Colonic mucosa (tissue), 4 donors: Measurements from ENCODE around the gene COL1A1. TPM values are rescaled to one million over a fixed set of nuclear protein-coding genes. Genes with fewer than 3 reads are reported as not detected.

Source experiments
- DNase-seq: peaks from one replicate; pipeline ENCODE4 v3.0.0-alpha.2; 2020
- H3K27ac ChIP-seq: fragments of 200-600 bp; one replicate; pipeline ENCODE4 v1.8.0; 2021
- H3K27me3 ChIP-seq: fragments of 200-600 bp; one replicate; pipeline ENCODE4 v1.8.0; 2021
- H3K36me3 ChIP-seq: fragments of 200-600 bp; one replicate; pipeline ENCODE4 v1.8.0; 2021
- H3K4me1 ChIP-seq: fragments of 200-600 bp; one replicate; pipeline ENCODE4 v1.8.0; 2021; ENCODE audit warnings: mild to moderate bottlenecking
- H3K4me3 ChIP-seq: fragments of 200-600 bp; one replicate; pipeline ENCODE4 v1.8.0; 2021
- H3K9ac ChIP-seq, 2 donors: one replicate each; pipeline ENCODE4 v1.7.0; 2013; ENCODE audit warnings: control low read depth in 2 of 2, low read depth in 2 of 2, low read length in 2 of 2
- H3K9me3 ChIP-seq: fragments of 200-600 bp; one replicate; pipeline ENCODE4 v1.8.0; 2021
- intact Hi-C: fragments of 100-400 bp; cut with DNase I; formaldehyde crosslinking; loops from one replicate; pipeline ENCODE4 v1.14.1; 2022
- total RNA-seq, 2 donors: library from RNA; stranded (reverse); fragmentation: NEBNext Ultra II Directional in 1 of 2; extraction: Animal tissue kit (Norgen Biotek cat#: 25700) in 1 of 2; gene quantifications; one replicate each; pipeline ENCODE4 v1.2.1, GENCODE V29; 2021
- TF ChIP-seq, protein P1 (sequence below): fragments of 200-600 bp; IDR thresholded peaks from one replicate; pipeline ENCODE4 v1.8.0; 2022; ENCODE audit warnings: antibody characterized with exemption, mild to moderate bottlenecking
- donor health status: healthy.
- donor health status: DM: no; HTN: no; CAD: no.
- donor health status: DM: no; HTN: no; CAD: no.

The COL1A1 gene
- total RNA-seq, 2 donors from 2014 or later: 74.7 to 127 TPM

DNA sequence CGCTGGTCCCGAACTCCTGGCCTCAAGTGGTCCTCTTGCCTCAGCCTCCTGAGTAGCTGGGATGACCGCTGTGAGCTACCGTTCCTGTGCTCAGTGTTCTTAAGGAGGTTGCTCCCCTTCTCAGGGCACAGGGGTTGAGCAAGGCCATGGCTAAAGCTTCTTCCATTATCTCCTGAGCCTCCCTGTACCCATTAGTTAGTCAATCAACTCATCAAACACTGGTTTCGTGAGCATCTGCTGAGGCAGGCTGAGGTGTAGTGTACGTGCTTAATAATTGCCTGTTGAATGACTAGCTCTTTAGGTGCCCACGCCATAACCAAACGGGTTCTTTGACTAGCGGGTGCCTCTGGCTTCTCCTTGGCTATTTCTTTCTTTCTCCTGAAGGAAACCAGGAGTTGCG lies 24.0 kb downstream of the COL1A1 start:
- Histone ChIP-seq H3K27ac (peak overlapping the region; percentile 41), H3K9ac (no peak overlapping the region), H3K36me3 (no peaks in the 10 kb centered on the region), H3K27me3 (no peaks in the 10 kb centered on the region), H3K9me3 (no peaks in the 10 kb centered on the region), H3K4me3 (no peak overlapping the region), H3K4me1 (peaks cover 6% of the 10 kb centered on the region)
- intact Hi-C loops: no loop called here
- TF ChIP-seq, protein P1, sequence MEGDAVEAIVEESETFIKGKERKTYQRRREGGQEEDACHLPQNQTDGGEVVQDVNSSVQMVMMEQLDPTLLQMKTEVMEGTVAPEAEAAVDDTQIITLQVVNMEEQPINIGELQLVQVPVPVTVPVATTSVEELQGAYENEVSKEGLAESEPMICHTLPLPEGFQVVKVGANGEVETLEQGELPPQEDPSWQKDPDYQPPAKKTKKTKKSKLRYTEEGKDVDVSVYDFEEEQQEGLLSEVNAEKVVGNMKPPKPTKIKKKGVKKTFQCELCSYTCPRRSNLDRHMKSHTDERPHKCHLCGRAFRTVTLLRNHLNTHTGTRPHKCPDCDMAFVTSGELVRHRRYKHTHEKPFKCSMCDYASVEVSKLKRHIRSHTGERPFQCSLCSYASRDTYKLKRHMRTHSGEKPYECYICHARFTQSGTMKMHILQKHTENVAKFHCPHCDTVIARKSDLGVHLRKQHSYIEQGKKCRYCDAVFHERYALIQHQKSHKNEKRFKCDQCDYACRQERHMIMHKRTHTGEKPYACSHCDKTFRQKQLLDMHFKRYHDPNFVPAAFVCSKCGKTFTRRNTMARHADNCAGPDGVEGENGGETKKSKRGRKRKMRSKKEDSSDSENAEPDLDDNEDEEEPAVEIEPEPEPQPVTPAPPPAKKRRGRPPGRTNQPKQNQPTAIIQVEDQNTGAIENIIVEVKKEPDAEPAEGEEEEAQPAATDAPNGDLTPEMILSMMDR: no peak
- DNase-seq: no peak

DNA sequence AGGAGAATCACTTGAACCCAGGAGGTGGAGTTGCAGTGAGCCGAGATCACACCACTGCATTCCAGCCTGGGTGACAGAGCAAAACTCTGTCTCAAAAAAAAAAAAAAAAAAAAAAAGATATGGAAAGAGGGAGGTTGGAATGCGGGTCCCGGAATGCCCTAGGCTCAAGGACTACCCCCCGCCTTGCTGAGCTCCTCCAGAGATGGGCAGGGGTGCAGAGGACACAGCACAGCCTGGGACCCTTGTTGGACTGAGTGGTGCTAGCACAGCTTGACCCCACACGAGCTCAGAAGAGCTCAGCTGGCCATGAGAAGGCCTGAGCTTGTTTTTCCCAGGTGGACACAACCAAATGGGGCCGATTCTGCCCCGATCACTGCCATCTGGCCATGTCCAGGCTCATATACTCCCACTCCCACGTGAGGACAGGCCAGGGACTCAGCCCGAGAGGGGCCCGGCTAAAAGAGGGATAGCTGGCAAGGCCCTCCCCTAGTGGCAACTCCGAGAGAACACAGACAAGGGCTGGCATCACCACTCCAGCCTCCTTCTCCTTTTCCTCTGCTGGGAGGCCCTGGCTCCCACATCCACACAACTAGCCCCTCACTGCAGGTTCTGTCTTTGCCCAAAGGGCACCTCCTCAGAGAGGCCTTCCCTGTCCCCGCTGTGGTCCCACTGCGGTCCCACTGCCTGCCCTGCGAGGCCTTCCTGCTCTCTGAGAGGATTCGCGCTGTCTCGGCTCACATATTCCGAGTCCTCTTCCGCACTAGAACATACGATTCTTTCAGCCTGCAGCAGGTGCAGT lies 24.7 kb downstream of the COL1A1 start:
- H3K9me3 ChIP-seq: no peaks in the 10 kb centered on the region
- no peak overlapping the region for H3K4me3 ChIP-seq
- H3K27me3 ChIP-seq: no peaks in the 10 kb centered on the region
- intact Hi-C loops: no loop called here
- no peak overlapping the region for H3K9ac ChIP-seq
- H3K4me1 ChIP-seq: peaks cover 6% of the 10 kb centered on the region
- no peak overlapping the region for H3K27ac ChIP-seq
- no peaks in the 10 kb centered on the region for H3K36me3 ChIP-seq
- TF ChIP-seq, protein P1: no peak
- no peak for DNase-seq

DNA sequence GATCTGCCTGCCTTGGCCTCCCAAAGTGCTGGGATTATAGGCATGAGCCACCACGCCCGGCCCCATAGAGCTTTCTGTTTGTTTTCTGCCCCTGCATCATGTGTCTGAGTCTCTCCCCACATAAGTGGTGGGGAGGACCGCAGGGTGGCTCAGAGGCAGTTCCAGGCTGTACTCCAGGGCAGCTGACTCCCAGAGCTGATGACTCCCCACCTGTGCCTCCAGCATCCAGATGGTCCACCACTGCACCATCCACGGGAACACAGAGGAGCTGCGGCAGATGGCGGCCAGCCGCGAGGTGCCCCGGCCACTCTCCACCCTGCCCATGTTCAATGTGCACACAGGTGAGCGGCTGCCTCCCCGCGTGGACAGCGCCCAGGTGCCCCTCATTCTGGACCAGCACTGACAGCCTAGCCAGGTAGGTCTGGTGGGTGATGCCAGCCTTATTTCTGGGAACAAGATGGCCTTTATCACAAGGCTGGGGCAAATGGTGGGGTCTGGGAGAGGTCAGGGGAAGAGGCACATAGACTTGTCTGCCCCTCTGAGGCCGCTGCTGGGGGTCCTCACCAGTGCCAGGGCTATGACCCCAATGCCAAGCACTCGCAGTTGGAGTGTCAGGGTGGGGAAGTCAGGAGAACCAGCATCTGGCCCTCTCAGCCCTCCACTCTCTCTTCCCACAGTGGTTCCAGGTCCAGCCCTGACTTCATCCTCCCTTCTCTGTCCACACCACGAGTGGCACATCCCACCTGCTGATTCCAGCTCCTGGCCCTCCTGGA lies 26.2 kb downstream of the COL1A1 start:
- Histone ChIP-seq H3K4me1 (peaks cover 6% of the 10 kb centered on the region), H3K27ac (no peak overlapping the region), H3K9me3 (no peaks in the 10 kb centered on the region), H3K27me3 (no peaks in the 10 kb centered on the region), H3K9ac (no peak overlapping the region), H3K4me3 (no peak overlapping the region), H3K36me3 (no peaks in the 10 kb centered on the region)
- TF ChIP-seq, protein P1: no peak
- no peak for DNase-seq
- intact Hi-C loops: no loop called here

DNA sequence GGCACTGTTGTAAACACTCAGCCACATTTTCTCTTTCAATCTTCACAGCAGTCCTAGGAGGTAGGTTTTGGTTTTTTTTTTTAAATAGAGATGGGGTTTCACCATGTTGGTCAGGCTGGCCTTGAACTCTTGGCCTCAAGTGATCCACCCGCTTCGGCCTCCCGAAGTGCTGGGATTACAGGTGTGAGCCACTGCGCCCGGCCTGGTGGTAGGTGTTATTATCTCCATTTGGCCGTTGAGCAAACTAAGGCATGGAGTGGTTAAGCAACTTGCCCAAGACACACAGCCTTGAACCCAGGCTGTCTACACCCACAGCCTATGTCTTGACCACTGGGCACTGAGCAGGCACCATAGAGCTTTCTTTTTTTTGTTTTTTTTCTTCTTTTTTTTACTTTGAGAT lies 27.0 kb downstream of the COL1A1 start:
- no peaks in the 10 kb centered on the region for H3K9me3 ChIP-seq
- no peak overlapping the region for H3K27ac ChIP-seq
- DNase-seq: no peak
- no peak overlapping the region for H3K9ac ChIP-seq
- peaks cover 6% of the 10 kb centered on the region for H3K4me1 ChIP-seq
- TF ChIP-seq, protein P1: no peak
- H3K36me3 ChIP-seq: no peaks in the 10 kb centered on the region
- no peaks in the 10 kb centered on the region for H3K27me3 ChIP-seq
- no peak overlapping the region for H3K4me3 ChIP-seq
- intact Hi-C loops: no loop called here

DNA sequence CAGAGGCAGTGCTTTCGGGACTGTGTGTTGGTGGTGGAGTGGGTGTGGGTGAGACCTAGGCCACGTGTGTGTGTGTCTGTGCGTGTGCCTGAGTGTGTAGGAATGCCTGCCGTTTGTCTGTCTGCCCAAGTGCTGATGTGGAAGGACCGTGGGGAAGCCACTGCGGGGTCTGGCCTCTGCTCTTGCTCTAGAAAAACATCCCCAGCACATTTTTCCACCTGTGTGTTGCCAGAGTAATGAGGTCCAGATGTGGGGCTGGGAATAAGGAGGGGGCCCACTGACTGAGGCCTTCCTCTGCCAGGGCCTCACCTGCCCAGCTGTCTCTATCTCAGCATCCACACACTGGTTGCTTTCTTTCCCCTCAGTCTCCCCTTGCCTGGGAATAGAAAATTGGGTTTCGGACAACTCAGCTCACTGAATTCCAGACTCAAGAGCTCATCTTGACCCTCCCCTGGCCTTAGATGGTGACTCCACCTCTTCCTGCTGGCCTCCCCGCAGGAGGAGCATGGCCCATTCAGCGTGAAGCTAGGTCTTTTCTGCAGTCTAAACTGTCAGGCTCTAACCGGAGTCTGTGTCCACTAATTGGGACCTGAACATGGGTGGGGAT lies 28.0 kb downstream of the COL1A1 start:
- Histone ChIP-seq H3K4me3 (no peak overlapping the region), H3K36me3 (no peaks in the 10 kb centered on the region), H3K4me1 (peaks cover 6% of the 10 kb centered on the region), H3K9ac (no peak overlapping the region), H3K27me3 (no peaks in the 10 kb centered on the region), H3K9me3 (no peaks in the 10 kb centered on the region), H3K27ac (no peak overlapping the region)
- intact Hi-C loops: no loop called here
- TF ChIP-seq, protein P1: no peak
- no peak for DNase-seq
